Lung (tissue), 12 donors: ENCODE measurements around the gene CNTN1. TPM values are rescaled to one million over a fixed set of nuclear protein-coding genes. Genes with fewer than 3 reads are reported as not detected.
A peak's percentile ranks its signal among the peaks of the same experiment; 100 is the strongest.

Experiments
- ATAC-seq: fragments of 200-7000 bp; cut with Tn5 transposase; one replicate; pipeline ENCODE4 v1.9.1; 2020; ENCODE audit warnings: moderate number of reproducible peaks; ENCODE audit not compliant: insufficient read depth, low FRiP score
- DNase-seq, 3 donors: peaks; one replicate each; pipeline ENCODE4 v3.0.0-alpha.2; 2013 to 2017
- H3K27ac ChIP-seq, 2 donors: one replicate each; pipeline ENCODE4 v1.5.1; 2013; ENCODE audit warnings: mild to moderate bottlenecking in 2 of 2, moderate library complexity in 2 of 2, control low read depth in 1 of 2, inconsistent platforms in 1 of 2, low read depth in 1 of 2, low read length in 1 of 2
- H3K27me3 ChIP-seq, 3 donors: one replicate each; pipeline ENCODE4 v1.5.1; 2013; ENCODE audit warnings: low read length in 2 of 3; ENCODE audit not compliant: control insufficient read depth in 3 of 3, insufficient read depth in 3 of 3
- H3K36me3 ChIP-seq, 4 donors: one replicate each; pipeline ENCODE4 v1.5.1; 2013; ENCODE audit warnings: low read length in 4 of 4, mild to moderate bottlenecking in 1 of 4, moderate library complexity in 1 of 4; ENCODE audit not compliant: control insufficient read depth in 4 of 4, insufficient read depth in 4 of 4
- H3K4me1 ChIP-seq, 5 donors: one replicate each; pipeline ENCODE4 v1.5.1; 2013; ENCODE audit warnings: low read length in 5 of 5, mild to moderate bottlenecking in 2 of 5, moderate library complexity in 1 of 5; ENCODE audit not compliant: control insufficient read depth in 5 of 5, insufficient read depth in 5 of 5
- H3K4me3 ChIP-seq: one replicate; pipeline ENCODE4 v1.5.1; 2013; ENCODE audit warnings: mild to moderate bottlenecking, control low read depth, moderate library complexity
- H3K9ac ChIP-seq, 2 donors: one replicate each; pipeline ENCODE4 v1.5.1; 2013; ENCODE audit warnings: low read length in 2 of 2, control low read depth in 1 of 2; ENCODE audit not compliant: insufficient read depth in 1 of 2
- H3K9me3 ChIP-seq, 4 donors: one replicate each; pipeline ENCODE4 v1.5.1; 2013; ENCODE audit warnings: low read length in 3 of 4, mild to moderate bottlenecking in 1 of 4, moderate library complexity in 1 of 4; ENCODE audit not compliant: control insufficient read depth in 4 of 4, insufficient read depth in 3 of 4
- WGBS, 2 donors: extraction: QIAGEN DNeasy Blood & Tissue Kit; methylation state at CpG; one replicate each; pipeline ENCODE4 v1.1.7; 2013; 5-methylcytosine and 5-hydroxymethylcytosine counted together
- polyA plus RNA-seq, 2 donors: library from polyadenylated mRNA; stranded (reverse); fragments of 200-250 nt; gene quantifications; one replicate each; pipeline ENCODE4 v1.2.1, GENCODE V29; 2013
- total RNA-seq, 2 donors: library from RNA; depleted of rRNA in 1 of 2; stranded (reverse); fragments of >200 nt in 1 of 2; gene quantifications; one replicate each; pipeline ENCODE4 v1.2.1, GENCODE V29; 2014 to 2021
- TF ChIP-seq, protein P1 (sequence below): IDR thresholded peaks from 2 replicates; pipeline ENCODE4 v1.5.1; 2012; ENCODE audit warnings: mild to moderate bottlenecking; ENCODE audit errors: control extremely low read depth, extremely low read depth
- donor health status: control.
- donor health status: control.
- donor health status: Bipolar disorder and iron deficiency.
- donor health status: healthy.
- donor health status: DM: yes; HTN: yes; CAD: no.

The CNTN1 gene
- total and polyA plus RNA-seq, 4 donors, result 0.10 to 47.6 (median 1.1) TPM

- DNase-seq (peak in 2 of 3 donors; percentile 86 to 91), ATAC-seq (no peak)
- Histone ChIP-seq H3K27me3 (no peaks in the 10 kb centered on the region), H3K9me3 (peaks cover 0 to 5% (median 0%) of the 10 kb centered on the region in 4 donors), H3K4me3 (no peak overlapping the region), H3K36me3 (no peaks in the 10 kb centered on the region), H3K27ac (no peak overlapping the region), H3K4me1 (peaks cover 0 to 45% (median 4%) of the 10 kb centered on the region in 5 donors), H3K9ac (no peak overlapping the region)
- 73 to 80% methylated on average over 2 of the region's 2 CpGs for WGBS, 2 donors
- TF ChIP-seq, protein P1, sequence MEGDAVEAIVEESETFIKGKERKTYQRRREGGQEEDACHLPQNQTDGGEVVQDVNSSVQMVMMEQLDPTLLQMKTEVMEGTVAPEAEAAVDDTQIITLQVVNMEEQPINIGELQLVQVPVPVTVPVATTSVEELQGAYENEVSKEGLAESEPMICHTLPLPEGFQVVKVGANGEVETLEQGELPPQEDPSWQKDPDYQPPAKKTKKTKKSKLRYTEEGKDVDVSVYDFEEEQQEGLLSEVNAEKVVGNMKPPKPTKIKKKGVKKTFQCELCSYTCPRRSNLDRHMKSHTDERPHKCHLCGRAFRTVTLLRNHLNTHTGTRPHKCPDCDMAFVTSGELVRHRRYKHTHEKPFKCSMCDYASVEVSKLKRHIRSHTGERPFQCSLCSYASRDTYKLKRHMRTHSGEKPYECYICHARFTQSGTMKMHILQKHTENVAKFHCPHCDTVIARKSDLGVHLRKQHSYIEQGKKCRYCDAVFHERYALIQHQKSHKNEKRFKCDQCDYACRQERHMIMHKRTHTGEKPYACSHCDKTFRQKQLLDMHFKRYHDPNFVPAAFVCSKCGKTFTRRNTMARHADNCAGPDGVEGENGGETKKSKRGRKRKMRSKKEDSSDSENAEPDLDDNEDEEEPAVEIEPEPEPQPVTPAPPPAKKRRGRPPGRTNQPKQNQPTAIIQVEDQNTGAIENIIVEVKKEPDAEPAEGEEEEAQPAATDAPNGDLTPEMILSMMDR, result no peak
Observed at GRCh38 chr12:40644708-40645107, 47.5 kb upstream of the CNTN1 start.

- TF ChIP-seq, protein P1, result no peak
- peaks cover 0 to 45% (median 4%) of the 10 kb centered on the region in 5 donors for H3K4me1 ChIP-seq
- H3K27ac ChIP-seq, result no peak overlapping the region
- DNase-seq, result no peak
- H3K9me3 ChIP-seq, result peaks cover 0 to 5% (median 0%) of the 10 kb centered on the region in 4 donors
- no peaks in the 10 kb centered on the region for H3K27me3 ChIP-seq
- no peak overlapping the region for H3K4me3 ChIP-seq
- H3K36me3 ChIP-seq, result no peaks in the 10 kb centered on the region
- 80 to 82% methylated on average over 3 of the region's 3 CpGs for WGBS, 2 donors
- ATAC-seq, result no peak
- no peak overlapping the region for H3K9ac ChIP-seq
Observed at GRCh38 chr12:40645361-40645760, 46.9 kb upstream of the CNTN1 start.

DNA sequence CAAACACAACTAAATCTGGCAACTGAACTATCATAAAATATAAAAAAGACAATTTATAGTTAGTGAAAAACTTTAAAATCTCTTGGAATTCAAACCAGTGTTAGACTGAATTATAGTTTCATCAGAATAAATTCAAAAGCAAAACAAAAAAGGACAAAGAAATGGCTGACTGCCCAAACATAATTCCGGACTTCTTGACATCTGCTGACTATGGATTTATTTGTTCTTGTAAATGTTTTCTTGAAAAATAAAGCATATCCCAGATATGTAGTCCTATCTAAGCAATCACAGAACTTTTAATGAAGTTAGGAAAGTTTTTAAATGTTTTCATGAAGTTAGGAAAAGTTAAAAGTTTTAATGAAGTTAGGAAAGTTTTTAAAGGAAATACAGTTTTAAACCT, 45.8 kb upstream of the CNTN1 start:
- 56 to 73% methylated on average over 1 of the region's 1 CpG for WGBS, 2 donors
- H3K36me3 ChIP-seq, result no peaks in the 10 kb centered on the region
- no peak overlapping the region for H3K27ac ChIP-seq
- no peak overlapping the region for H3K9ac ChIP-seq
- no peaks in the 10 kb centered on the region for H3K27me3 ChIP-seq
- peaks cover 0 to 5% (median 0%) of the 10 kb centered on the region in 4 donors for H3K9me3 ChIP-seq
- H3K4me3 ChIP-seq, result no peak overlapping the region
- TF ChIP-seq, protein P1, result no peak
- H3K4me1 ChIP-seq, result peaks cover 0 to 45% (median 4%) of the 10 kb centered on the region in 5 donors
- peak in 2 of 3 donors; percentile 72 to 87 for DNase-seq
- no peak for ATAC-seq

- ATAC-seq, result no peak
- DNase-seq, result peak in 1 of 3 donors; percentile 13
- Histone ChIP-seq H3K27me3 (no peaks in the 10 kb centered on the region), H3K9me3 (peaks cover 0 to 5% (median 0%) of the 10 kb centered on the region in 4 donors), H3K27ac (no peak overlapping the region), H3K36me3 (no peaks in the 10 kb centered on the region), H3K4me1 (peaks cover 0 to 45% (median 4%) of the 10 kb centered on the region in 5 donors), H3K4me3 (no peak overlapping the region), H3K9ac (no peak overlapping the region)
- TF ChIP-seq, protein P1, result no peak
Observed at GRCh38 chr12:40646911-40647310, 45.3 kb upstream of the CNTN1 start.
